ENCODE data around the gene ENTPD2.
"Not testable (repeated sequence)": the region's sequence is repeated elsewhere in the genome, so short reads cannot be mapped to it uniquely, and the experiment has no call there.

ENTPD2 gene

GRCh38 chr9:137069508-137070091, 15.7 kb upstream of the ENTPD2 start:
- Histone ChIP-seq H3K9ac (ENCODE audit: low read depth, low read length) (peak overlapping the region; percentile 83; the same call in 1 of the 2 replicates), H3K9me3 (ENCODE audit: insufficient read depth, low read depth, low read length) (no peaks in the 10 kb centered on the region), H3K4me3 (ENCODE audit: low read length) (peak overlapping the region; percentile 75), H3K27ac (ENCODE audit: low read depth, low read length) (no peak overlapping the region), H3K27me3 (ENCODE audit: insufficient read depth, low read length) (peaks cover 16% of the 10 kb centered on the region; the same call in 1 of the 2 replicates), H3K36me3 (ENCODE audit: insufficient read depth, low read length) (peaks cover 11% of the 10 kb centered on the region), H3K4me1 (ENCODE audit: insufficient read depth, low read length) (peaks cover 8% of the 10 kb centered on the region; the same call in 1 of the 2 replicates)
- 3% methylated on average over 52 of the region's 52 CpGs for WGBS

GRCh38 chr9:137068539-137069507, 15.0 kb upstream of the ENTPD2 start:
- peaks cover 16% of the 10 kb centered on the region; the same call in 1 of the 2 replicates for H3K27me3 ChIP-seq (ENCODE audit: insufficient read depth, low read length)
- no peak overlapping the region for H3K27ac ChIP-seq (ENCODE audit: low read depth, low read length)
- H3K9me3 ChIP-seq (ENCODE audit: insufficient read depth, low read depth, low read length) = no peaks in the 10 kb centered on the region
- 89% methylated on average over 17 of the region's 17 CpGs for WGBS
- peak overlapping the region; percentile 75 for H3K4me3 ChIP-seq (ENCODE audit: low read length)
- peaks cover 8% of the 10 kb centered on the region; the same call in 1 of the 2 replicates for H3K4me1 ChIP-seq (ENCODE audit: insufficient read depth, low read length)
- no peak overlapping the region for H3K9ac ChIP-seq (ENCODE audit: low read depth, low read length)
- peaks cover 11% of the 10 kb centered on the region for H3K36me3 ChIP-seq (ENCODE audit: insufficient read depth, low read length)

GRCh38 chr9:137067860-137068538, 14.1 kb upstream of the ENTPD2 start:
- Histone ChIP-seq H3K4me3 (ENCODE audit: low read length) (peak overlapping the region; percentile 75; the same call in 1 of the 2 replicates), H3K36me3 (ENCODE audit: insufficient read depth, low read length) (peaks cover 11% of the 10 kb centered on the region), H3K9me3 (ENCODE audit: insufficient read depth, low read depth, low read length) (no peaks in the 10 kb centered on the region), H3K27me3 (ENCODE audit: insufficient read depth, low read length) (peaks cover 16% of the 10 kb centered on the region; the same call in 1 of the 2 replicates), H3K4me1 (ENCODE audit: insufficient read depth, low read length) (peaks cover 8% of the 10 kb centered on the region; the same call in 1 of the 2 replicates), H3K9ac (ENCODE audit: low read depth, low read length) (no peak overlapping the region), H3K27ac (ENCODE audit: low read depth, low read length) (no peak overlapping the region)
- 67% methylated on average over 12 of the region's 12 CpGs for WGBS

GRCh38 chr9:137066096-137066861, 12.4 kb upstream of the ENTPD2 start:
- Histone ChIP-seq H3K4me1 (ENCODE audit: insufficient read depth, low read length) (peaks cover 6% of the 10 kb centered on the region; the same call in 1 of the 2 replicates), H3K36me3 (ENCODE audit: insufficient read depth, low read length) (peaks cover 11% of the 10 kb centered on the region), H3K27ac (ENCODE audit: low read depth, low read length) (no peak overlapping the region), H3K4me3 (ENCODE audit: low read length) (no peak overlapping the region), H3K9ac (ENCODE audit: low read depth, low read length) (no peak overlapping the region), H3K27me3 (ENCODE audit: insufficient read depth, low read length) (peaks cover 14% of the 10 kb centered on the region; the same call in 1 of the 2 replicates), H3K9me3 (ENCODE audit: insufficient read depth, low read depth, low read length) (no peaks in the 10 kb centered on the region)
- WGBS = 94% methylated on average over 26 of the region's 26 CpGs

GRCh38 chr9:137065336-137065967, 11.6 kb upstream of the ENTPD2 start:
- H3K4me1 ChIP-seq (ENCODE audit: insufficient read depth, low read length) = peaks cover 3% of the 10 kb centered on the region; the same call in 1 of the 2 replicates
- peaks cover 11% of the 10 kb centered on the region for H3K36me3 ChIP-seq (ENCODE audit: insufficient read depth, low read length)
- H3K4me3 ChIP-seq (ENCODE audit: low read length) = no peak overlapping the region
- H3K9me3 ChIP-seq (ENCODE audit: insufficient read depth, low read depth, low read length) = no peaks in the 10 kb centered on the region
- peaks cover 11% of the 10 kb centered on the region; the same call in 1 of the 2 replicates for H3K27me3 ChIP-seq (ENCODE audit: insufficient read depth, low read length)
- H3K27ac ChIP-seq (ENCODE audit: low read depth, low read length) = no peak overlapping the region
- WGBS = 93% methylated on average over 23 of the region's 23 CpGs
- no peak overlapping the region for H3K9ac ChIP-seq (ENCODE audit: low read depth, low read length)

- 96% methylated on average over 12 of the region's 12 CpGs for WGBS
- Histone ChIP-seq H3K4me3 (ENCODE audit: low read length) (no peak overlapping the region), H3K9ac (ENCODE audit: low read depth, low read length) (no peak overlapping the region), H3K27me3 (ENCODE audit: insufficient read depth, low read length) (peaks cover 9% of the 10 kb centered on the region; the same call in 1 of the 2 replicates), H3K36me3 (ENCODE audit: insufficient read depth, low read length) (peaks cover 11% of the 10 kb centered on the region), H3K9me3 (ENCODE audit: insufficient read depth, low read depth, low read length) (no peaks in the 10 kb centered on the region), H3K27ac (ENCODE audit: low read depth, low read length) (no peak overlapping the region), H3K4me1 (ENCODE audit: insufficient read depth, low read length) (peaks cover 3% of the 10 kb centered on the region; the same call in 1 of the 2 replicates)
These were observed 11.0 kb upstream of the ENTPD2 start for GRCh38 chr9:137064880-137065164.

GRCh38 chr9:137064027-137064879, 10.4 kb upstream of the ENTPD2 start:
- WGBS = 65% methylated on average over 55 of the region's 55 CpGs
- Histone ChIP-seq H3K36me3 (ENCODE audit: insufficient read depth, low read length) (peaks cover 11% of the 10 kb centered on the region), H3K4me1 (ENCODE audit: insufficient read depth, low read length) (peaks cover 3% of the 10 kb centered on the region; the same call in 1 of the 2 replicates), H3K27me3 (ENCODE audit: insufficient read depth, low read length) (peaks cover 4% of the 10 kb centered on the region; the same call in 1 of the 2 replicates), H3K27ac (ENCODE audit: low read depth, low read length) (no peak overlapping the region), H3K4me3 (ENCODE audit: low read length) (no peak overlapping the region), H3K9me3 (ENCODE audit: insufficient read depth, low read depth, low read length) (no peaks in the 10 kb centered on the region), H3K9ac (ENCODE audit: low read depth, low read length) (no peak overlapping the region)

GRCh38 chr9:137063311-137064026, 9.6 kb upstream of the ENTPD2 start:
- Histone ChIP-seq H3K4me3 (ENCODE audit: low read length) (no peak overlapping the region), H3K9me3 (ENCODE audit: insufficient read depth, low read depth, low read length) (no peaks in the 10 kb centered on the region), H3K27ac (ENCODE audit: low read depth, low read length) (no peak overlapping the region), H3K27me3 (ENCODE audit: insufficient read depth, low read length) (no peaks in the 10 kb centered on the region), H3K9ac (ENCODE audit: low read depth, low read length) (no peak overlapping the region), H3K4me1 (ENCODE audit: insufficient read depth, low read length) (peaks cover 2% of the 10 kb centered on the region; the same call in 1 of the 2 replicates), H3K36me3 (ENCODE audit: insufficient read depth, low read length) (peaks cover 11% of the 10 kb centered on the region)
- WGBS = 92% methylated on average over 26 of the region's 26 CpGs

- H3K9ac ChIP-seq (ENCODE audit: low read depth, low read length); H3K27ac ChIP-seq (ENCODE audit: low read depth, low read length); H3K9me3 ChIP-seq (ENCODE audit: insufficient read depth, low read depth, low read length); H3K4me3 ChIP-seq (ENCODE audit: low read length); H3K4me1 ChIP-seq (ENCODE audit: insufficient read depth, low read length); H3K27me3 ChIP-seq (ENCODE audit: insufficient read depth, low read length): not testable (repeated sequence)
- WGBS = 93% methylated on average over 6 of the region's 9 CpGs
- H3K36me3 ChIP-seq (ENCODE audit: insufficient read depth, low read length) = peaks cover 11% of the 10 kb centered on the region
These were observed 8.9 kb upstream of the ENTPD2 start for GRCh38 chr9:137062798-137063197.
